PC-9 (cell line): ENCODE data around the gene E4F1.

ENCODE experiments used
- EZH2 ChIP-seq: fragments of 200-600 bp; sonication (generic); IDR thresholded peaks from 2 replicates; pipeline ENCODE4 v1.8.0; 2017; ENCODE audit warnings: antibody characterized with exemption, low read depth
- TF ChIP-seq, protein P1 (sequence below): fragments of 200-600 bp; sonication (generic); conservative IDR thresholded peaks from 2 replicates; pipeline ENCODE4 v1.6.1; 2017; ENCODE audit warnings: mixed run types, antibody characterized with exemption, mild to moderate bottlenecking, moderate library complexity

DNA sequence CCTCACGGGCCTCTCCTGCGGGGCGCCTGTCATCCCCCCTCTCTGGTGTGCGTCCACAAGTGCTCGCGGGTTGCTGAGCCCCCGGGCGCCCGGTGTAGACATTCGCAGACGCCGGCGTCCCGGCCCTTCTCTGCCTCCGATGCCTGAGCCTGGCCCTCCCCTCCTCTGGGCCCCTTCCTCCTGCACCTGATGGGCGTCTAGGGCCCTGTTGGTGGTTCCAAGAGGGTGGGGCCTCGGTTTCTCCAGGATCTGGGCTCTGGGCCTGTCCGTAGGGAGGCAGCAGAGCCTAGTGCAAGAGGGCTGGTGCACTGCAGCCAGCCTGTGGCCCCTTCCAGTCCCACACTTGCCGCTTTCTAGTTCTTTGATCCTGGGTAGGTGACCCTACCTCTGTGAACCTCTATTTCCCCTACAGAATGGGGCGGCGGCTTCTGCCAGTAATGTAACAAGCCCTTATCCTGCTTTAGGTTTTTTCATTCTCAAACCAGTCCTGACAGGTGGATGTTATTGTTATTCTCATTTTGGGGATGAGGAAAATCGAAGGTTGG lies 623 bp downstream of the E4F1 start:
- TF ChIP-seq, protein P1, sequence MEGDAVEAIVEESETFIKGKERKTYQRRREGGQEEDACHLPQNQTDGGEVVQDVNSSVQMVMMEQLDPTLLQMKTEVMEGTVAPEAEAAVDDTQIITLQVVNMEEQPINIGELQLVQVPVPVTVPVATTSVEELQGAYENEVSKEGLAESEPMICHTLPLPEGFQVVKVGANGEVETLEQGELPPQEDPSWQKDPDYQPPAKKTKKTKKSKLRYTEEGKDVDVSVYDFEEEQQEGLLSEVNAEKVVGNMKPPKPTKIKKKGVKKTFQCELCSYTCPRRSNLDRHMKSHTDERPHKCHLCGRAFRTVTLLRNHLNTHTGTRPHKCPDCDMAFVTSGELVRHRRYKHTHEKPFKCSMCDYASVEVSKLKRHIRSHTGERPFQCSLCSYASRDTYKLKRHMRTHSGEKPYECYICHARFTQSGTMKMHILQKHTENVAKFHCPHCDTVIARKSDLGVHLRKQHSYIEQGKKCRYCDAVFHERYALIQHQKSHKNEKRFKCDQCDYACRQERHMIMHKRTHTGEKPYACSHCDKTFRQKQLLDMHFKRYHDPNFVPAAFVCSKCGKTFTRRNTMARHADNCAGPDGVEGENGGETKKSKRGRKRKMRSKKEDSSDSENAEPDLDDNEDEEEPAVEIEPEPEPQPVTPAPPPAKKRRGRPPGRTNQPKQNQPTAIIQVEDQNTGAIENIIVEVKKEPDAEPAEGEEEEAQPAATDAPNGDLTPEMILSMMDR: no peak
- TF ChIP-seq EZH2: no peak
